ENCODE measurements around the gene KLF13.

The KLF13 gene

GRCh38 chr15:31326156-31326874 is at the start of gene KLF13:
Gene KLF13 (plus strand): TSS chr15:31326835. CDS start chr15:31327213, 378 bp downstream.
- peak; percentile 98 for DNase-seq (ENCODE audit: low spot score)

GRCh38 chr15:31277335-31278060 is 49.1 kb upstream of the KLF13 start:
- DNase-seq (ENCODE audit: low spot score), result no peak

GRCh38 chr15:31278061-31278445 is 48.6 kb upstream of the KLF13 start:
- no peak for DNase-seq (ENCODE audit: low spot score)

GRCh38 chr15:31278544-31279220 is 48.0 kb upstream of the KLF13 start:
- DNase-seq (ENCODE audit: low spot score), result no peak

- DNase-seq (ENCODE audit: low spot score), result no peak
These were observed 47.2 kb upstream of the KLF13 start for GRCh38 chr15:31279221-31280045.

- no peak for DNase-seq (ENCODE audit: low spot score)
These were observed 46.4 kb upstream of the KLF13 start for GRCh38 chr15:31280046-31280830.

- DNase-seq (ENCODE audit: low spot score), result no peak
These were observed 45.8 kb upstream of the KLF13 start for GRCh38 chr15:31280831-31281216.

- DNase-seq (ENCODE audit: low spot score), result no peak
These were observed 43.6 kb upstream of the KLF13 start for GRCh38 chr15:31283043-31283442.

GRCh38 chr15:31285772-31286261 is 40.8 kb upstream of the KLF13 start:
- DNase-seq (ENCODE audit: low spot score), result peak; percentile 57

- DNase-seq (ENCODE audit: low spot score), result no peak
These were observed 35.5 kb upstream of the KLF13 start for GRCh38 chr15:31291048-31291578.

GRCh38 chr15:31292391-31293015 is 34.1 kb upstream of the KLF13 start:
- DNase-seq (ENCODE audit: low spot score), result peak; percentile 13

- DNase-seq (ENCODE audit: low spot score), result no peak
These were observed 33.0 kb upstream of the KLF13 start for GRCh38 chr15:31293655-31294054.

- no peak for DNase-seq (ENCODE audit: low spot score)
These were observed 32.6 kb upstream of the KLF13 start for GRCh38 chr15:31294067-31294466.

- no peak for DNase-seq (ENCODE audit: low spot score)
These were observed 31.0 kb upstream of the KLF13 start for GRCh38 chr15:31295658-31296057.

GRCh38 chr15:31296219-31296645 is 30.4 kb upstream of the KLF13 start:
- DNase-seq (ENCODE audit: low spot score), result no peak

GRCh38 chr15:31296646-31297574 is 29.7 kb upstream of the KLF13 start:
- no peak for DNase-seq (ENCODE audit: low spot score)

GRCh38 chr15:31297575-31298456 is 28.8 kb upstream of the KLF13 start:
- no peak for DNase-seq (ENCODE audit: low spot score)

GRCh38 chr15:31298707-31299172 is 27.9 kb upstream of the KLF13 start:
- no peak for DNase-seq (ENCODE audit: low spot score)
